Heart left ventricle (tissue), 13 donors: ENCODE results near the gene ALDH3B2.

ENCODE experiments used
- CTCF ChIP-seq, 12 donors: fragments of 200-600 bp; sonication (generic) in 4 of 12; IDR thresholded peaks; one replicate each; pipeline versions ENCODE4 v1.5.0 to v1.8.0; 2018 to 2022; ENCODE audit warnings: antibody characterized with exemption in 12 of 12, mild to moderate bottlenecking in 5 of 12
- POLR2A ChIP-seq, 2 donors: fragments of 450-650 bp; IDR thresholded peaks; one replicate each; pipeline ENCODE4 v1.6.1; 2017; ENCODE audit warnings: antibody characterized with exemption in 2 of 2, mild to moderate bottlenecking in 2 of 2, moderate library complexity in 2 of 2
- donor health status: ischemic (EF 13 %, LVEDD 7.1; RV severe dilation, severe dysfunction).
- donor health status: DM: no; HTN: yes; CAD: no.
- donor health status: DM: no; HTN: no; CAD: no.
- donor health status: ischemic (EF 25% LVEDD 6.9; RV normal size, moderate dysfunction).
- donor health status: ischemic (EF 25% LVEDD 5.7; RV mildly dilated, moderate dysfunction).
- donor health status: ischemic (EF 35%, LVEDD 5.7; RV mildly dilated, moderate dysfunction).
- donor health status: nonischemic (EF 11% LVEDD 7.7; RV severe dilation, severe dysfunction).
- donor health status: DM: yes; HTN: yes; CAD: no.
- donor health status: PGD.
- donor health status: ischemic (EF 29% LVEDD 5.4; RV normal size, mild dysfunction).
- donor health status: nonischemic (EF 23%, LVEDD 6.1; RV moderate dilation, normal function).

GRCh38 chr11:67616431-67617242 lies 57.8 kb downstream of the ALDH3B2 start:
- no peak for TF ChIP-seq CTCF (IDR thresholded peaks at IDR 0.05)
- no peak for TF ChIP-seq POLR2A (IDR thresholded peaks at IDR 0.05)
